ENCODE measurements around the gene KLHL21. TPM values are rescaled to one million over a fixed set of nuclear protein-coding genes. Genes with fewer than 3 reads are reported as not detected.

Gene KLHL21
- total and polyA plus RNA-seq, 9 of the 15 experiments (the other 6 are each of a cell fraction or from before 2014, with no cell fraction given): 2.1 to 42.1 (median 17.5) TPM

GRCh38 chr1:6603238-6603914 lies 707 bp upstream of the KLHL21 start (continued):
- TF ChIP-seq, protein P1, sequence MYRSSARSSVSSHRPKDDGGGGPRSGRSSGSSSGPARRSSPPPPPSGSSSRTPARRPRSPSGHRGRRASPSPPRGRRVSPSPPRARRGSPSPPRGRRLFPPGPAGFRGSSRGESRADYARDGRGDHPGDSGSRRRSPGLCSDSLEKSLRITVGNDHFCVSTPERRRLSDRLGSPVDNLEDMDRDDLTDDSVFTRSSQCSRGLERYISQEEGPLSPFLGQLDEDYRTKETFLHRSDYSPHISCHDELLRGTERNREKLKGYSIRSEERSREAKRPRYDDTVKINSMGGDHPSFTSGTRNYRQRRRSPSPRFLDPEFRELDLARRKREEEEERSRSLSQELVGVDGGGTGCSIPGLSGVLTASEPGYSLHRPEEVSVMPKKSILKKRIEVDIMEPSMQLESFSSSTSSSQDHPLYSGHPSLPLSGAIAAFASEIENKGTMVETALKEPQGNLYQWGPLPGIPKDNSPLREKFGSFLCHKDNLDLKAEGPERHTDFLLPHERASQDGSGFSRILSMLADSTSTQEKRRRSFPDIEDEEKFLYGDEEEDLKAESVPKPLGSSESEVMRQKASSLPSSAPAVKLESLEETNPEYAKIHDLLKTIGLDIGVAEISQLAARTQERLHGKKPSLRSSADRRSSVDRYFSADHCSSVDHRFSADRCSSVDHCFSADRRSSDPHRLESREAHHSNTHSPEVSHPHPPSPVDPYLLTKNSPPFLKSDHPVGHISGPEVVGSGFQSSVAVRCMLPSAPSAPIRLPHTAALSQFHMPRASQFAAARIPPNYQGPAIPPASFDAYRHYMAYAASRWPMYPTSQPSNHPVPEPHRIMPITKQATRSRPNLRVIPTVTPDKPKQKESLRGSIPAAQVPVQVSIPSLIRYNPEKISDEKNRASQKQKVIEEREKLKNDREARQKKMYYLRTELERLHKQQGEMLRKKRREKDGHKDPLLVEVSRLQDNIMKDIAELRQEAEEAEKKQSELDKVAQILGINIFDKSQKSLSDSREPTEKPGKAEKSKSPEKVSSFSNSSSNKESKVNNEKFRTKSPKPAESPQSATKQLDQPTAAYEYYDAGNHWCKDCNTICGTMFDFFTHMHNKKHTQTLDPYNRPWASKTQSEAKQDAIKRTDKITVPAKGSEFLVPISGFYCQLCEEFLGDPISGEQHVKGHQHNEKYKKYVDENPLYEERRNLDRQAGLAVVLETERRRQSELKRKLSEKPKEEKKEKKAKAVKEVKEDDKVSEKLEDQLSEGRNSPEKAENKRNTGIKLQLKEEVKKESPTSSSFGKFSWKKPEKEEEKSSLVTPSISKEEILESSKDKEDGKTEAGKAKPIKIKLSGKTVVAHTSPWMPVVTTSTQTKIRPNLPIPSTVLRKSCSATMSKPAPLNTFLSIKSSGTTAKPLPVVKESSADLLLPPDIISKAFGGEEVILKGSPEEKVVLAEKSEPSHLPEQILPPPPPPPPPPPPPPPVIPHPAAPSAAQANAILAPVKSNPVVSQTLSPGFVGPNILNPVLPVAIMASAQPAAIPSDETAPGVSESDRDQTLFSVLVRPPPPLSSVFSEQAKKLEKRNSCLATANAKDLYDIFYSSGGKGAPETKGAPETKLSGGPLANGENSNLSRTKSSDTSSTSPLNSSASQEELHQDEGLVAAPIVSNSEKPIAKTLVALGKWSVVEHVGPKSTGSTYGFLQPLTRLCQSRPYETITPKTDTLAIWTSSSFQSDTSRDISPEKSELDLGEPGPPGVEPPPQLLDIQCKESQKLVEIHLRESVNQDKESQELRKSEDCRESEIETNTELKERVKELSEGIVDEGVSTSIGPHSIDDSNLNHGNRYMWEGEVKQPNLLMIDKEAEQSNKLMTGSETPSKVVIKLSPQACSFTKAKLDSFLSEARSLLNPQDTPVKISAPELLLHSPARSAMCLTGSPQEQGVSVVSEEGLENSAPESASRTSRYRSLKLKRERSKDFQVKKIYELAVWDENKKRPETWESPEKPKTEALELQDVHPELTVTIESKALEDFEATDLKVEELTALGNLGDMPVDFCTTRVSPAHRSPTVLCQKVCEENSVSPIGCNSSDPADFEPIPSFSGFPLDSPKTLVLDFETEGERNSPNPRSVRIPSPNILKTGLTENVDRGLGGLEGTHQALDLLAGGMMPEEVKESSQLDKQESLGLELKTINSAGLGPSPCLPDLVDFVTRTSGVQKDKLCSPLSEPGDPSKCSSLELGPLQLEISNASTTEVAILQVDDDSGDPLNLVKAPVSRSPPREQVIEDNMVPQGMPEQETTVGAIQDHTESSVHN (IDR thresholded peaks at IDR 0.05; ENCODE audit: borderline replicate concordance in 1 of 2, low read depth in 1 of 2): 0 out of 4 replicates have a peak, but pooled peaks of 1 of the 2 experiments have one; percentile 15
- TF ChIP-seq PHB (CRISPR knock-in tag; IDR thresholded peaks at IDR 0.05) (no peak), DPF2 (IDR thresholded peaks at IDR 0.05) (peak; percentile 24; the same call in 1 of the 2 replicates), HSF4 (CRISPR knock-in tag; IDR thresholded peaks at IDR 0.05; ENCODE audit: borderline replicate concordance) (peak; percentile 14; the same call in 1 of the 2 replicates), POLR2AphosphoS5 (IDR thresholded peaks at IDR 0.05; ENCODE audit: control insufficient read depth, insufficient read depth, low read depth, low read length) (peak; percentile 45; the same call in 1 of the 2 replicates), ZNF551 (CRISPR knock-in tag; IDR thresholded peaks at IDR 0.05) (no peak), ZNF197 (CRISPR knock-in tag; IDR thresholded peaks at IDR 0.05; ENCODE audit: low read depth) (0 out of 2 replicates have a peak, but pooled peaks have one; percentile 2), RB1 (IDR thresholded peaks at IDR 0.05; ENCODE audit: low read depth) (0 out of 2 replicates have a peak, but pooled peaks have one; percentile 20), MAZ (CRISPR knock-in tag; conservative IDR thresholded peaks at IDR 0.05 in 1 of 2, IDR thresholded peaks at IDR 0.05 in 1 of 2) (0 out of 4 replicates have a peak, but pooled peaks of 1 of the 2 experiments have one; percentile 6), TFAP4 (CRISPR knock-in tag; IDR thresholded peaks at IDR 0.05; ENCODE audit: borderline replicate concordance) (peak; percentile 61; the same call in 1 of the 2 replicates), PHF8 (IDR thresholded peaks at IDR 0.05; ENCODE audit: borderline replicate concordance, low read length) (peak; percentile 44; the same call in 1 of the 2 replicates), FOSL1 (tag; conservative IDR thresholded peaks at IDR 0.05) (peak; percentile 79), CBFA2T2 (conservative IDR thresholded peaks at IDR 0.05) (no peak), GABPB1 (CRISPR knock-in tag; IDR thresholded peaks at IDR 0.05) (0 out of 2 replicates have a peak, but pooled peaks have one; percentile 4), EGR1 (conservative IDR thresholded peaks at IDR 0.05) (no peak), PHF20 (IDR thresholded peaks at IDR 0.05; ENCODE audit: partially characterized antibody) (peak; percentile 8)
